ENCODE results near the gene SETBP1.

Gene SETBP1

DNA sequence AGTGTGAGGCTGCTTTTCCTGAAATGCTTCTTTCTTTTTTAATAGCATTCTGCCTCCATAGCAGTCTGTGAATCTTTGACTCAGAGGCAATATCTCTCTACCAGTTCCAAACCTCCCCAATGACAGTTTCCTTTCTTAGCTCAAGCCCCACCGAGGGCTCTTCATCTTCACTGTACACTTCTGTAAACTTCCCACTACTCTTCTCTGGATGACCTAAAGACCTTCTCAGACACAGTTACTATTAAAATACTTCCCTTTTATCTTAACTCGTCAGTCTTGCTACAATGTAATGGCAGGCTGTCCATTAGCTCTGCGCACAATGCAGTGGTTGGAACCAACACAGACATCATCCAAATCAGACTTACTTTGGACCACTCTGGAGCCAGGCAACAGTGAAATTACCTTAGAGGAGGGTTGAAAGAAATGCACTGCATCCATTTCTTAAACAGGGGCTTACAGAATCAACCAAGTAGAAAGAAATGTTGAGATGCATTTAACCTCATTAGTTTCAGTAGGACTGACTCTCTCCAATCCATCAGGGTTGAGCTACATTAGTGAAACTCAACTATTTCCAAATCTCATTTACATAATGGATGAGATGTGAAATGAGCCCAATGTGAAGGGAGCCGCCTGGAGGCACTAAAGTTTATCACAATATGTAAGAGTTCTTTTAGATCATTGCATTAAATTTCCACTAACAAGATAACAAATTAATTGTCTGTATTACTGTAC, 343.8 kb downstream of the SETBP1 start:
- no peak for DNase-seq (ENCODE audit: low read depth in 2 of 2)

DNA sequence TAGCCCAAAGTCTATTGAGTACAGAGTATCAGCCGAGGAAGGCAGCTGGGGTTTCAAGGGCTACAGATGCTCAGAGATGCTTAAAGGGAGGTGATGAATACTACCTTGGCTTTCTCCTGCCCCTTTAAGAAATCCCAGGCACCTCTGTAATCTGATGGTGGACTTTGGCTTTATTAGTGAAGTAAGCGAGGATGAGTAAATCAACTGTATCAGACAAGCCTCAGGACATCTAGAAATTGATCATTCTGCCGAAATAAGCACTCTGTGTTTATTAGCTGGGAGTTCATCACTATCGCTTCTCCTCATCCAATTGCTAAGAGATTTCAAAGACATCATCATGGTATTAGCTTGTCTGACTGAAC, 344.4 kb downstream of the SETBP1 start:
- DNase-seq (ENCODE audit: low read depth in 2 of 2) = no peak

DNA sequence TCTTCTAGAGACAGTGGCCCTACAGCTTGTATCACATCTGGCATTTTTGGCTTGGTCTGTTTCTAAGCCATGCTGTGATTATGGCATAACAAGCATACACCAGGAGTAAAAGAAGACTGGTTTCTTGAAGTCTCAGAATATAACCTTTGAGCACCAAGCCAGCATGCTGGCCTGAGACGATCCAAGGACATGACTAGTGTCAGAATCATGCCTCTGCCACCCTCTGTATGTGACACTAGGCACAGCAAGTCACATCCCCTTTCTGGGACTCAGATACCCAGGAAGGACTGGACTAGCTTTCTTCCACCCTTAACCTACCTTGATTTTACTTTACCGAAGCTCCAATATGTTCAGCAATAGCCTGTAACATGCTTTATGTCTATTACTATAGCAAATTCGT, 345.5 kb downstream of the SETBP1 start:
- DNase-seq (ENCODE audit: low read depth in 2 of 2) = no peak

DNA sequence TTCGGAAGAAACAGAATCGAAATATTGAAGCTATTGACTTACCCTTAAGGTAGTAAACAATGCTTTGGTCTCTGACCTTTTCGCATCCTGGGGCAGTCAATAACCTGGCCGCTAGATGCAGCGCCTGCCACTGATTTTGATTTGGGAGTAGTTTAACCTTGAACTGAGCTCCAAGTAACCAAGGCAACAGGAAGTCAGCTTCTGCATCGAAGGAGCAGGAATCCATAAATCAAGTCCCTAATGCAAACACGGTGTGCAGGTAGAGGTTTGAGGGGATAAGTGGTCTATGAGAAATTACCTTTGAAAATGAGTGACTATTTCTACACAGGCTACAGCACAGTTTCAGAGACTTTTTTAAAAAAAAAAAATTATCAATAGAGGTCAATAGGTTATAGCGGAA, 353.5 kb downstream of the SETBP1 start:
- DNase-seq (ENCODE audit: low read depth in 2 of 2) = no peak

DNA sequence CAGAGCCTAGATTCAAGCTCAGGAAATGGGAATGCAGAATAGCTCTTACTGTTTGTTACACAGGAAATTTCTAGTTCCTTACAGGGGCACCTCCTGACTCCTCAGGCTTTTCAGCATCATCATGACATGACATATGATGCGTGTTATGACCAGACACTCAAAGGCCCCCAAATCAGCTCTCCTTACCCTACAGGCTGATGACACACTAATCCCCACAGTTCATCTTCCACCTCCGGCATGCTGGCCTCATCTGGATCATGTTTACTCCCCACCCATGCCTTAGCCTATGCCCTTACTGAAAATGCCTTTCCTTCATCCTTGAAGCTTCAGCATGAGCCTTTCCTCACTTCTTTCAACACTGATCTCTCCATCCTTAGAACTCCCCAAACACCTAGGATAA, 356.9 kb downstream of the SETBP1 start:
- no peak for DNase-seq (ENCODE audit: low read depth in 2 of 2)

DNA sequence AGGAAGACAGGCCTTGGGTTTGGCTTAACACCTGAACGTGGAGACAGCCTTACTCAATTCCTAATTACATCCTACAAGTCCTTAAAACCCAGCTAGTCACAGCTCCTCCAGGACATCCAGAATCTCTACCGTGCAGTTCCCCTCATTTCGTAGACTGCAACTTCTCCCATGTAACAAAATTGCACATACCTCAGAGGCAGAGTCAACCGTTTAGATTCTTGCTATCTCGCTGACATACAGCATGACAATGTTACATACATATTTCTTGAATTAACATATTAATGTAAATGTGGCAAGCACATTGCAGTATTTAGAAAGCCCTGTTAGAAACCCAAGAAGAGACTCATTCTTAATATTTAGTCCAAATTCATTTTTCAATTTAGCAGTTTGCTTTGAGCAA, 358.7 kb downstream of the SETBP1 start:
- no peak for DNase-seq (ENCODE audit: low read depth in 2 of 2)

DNA sequence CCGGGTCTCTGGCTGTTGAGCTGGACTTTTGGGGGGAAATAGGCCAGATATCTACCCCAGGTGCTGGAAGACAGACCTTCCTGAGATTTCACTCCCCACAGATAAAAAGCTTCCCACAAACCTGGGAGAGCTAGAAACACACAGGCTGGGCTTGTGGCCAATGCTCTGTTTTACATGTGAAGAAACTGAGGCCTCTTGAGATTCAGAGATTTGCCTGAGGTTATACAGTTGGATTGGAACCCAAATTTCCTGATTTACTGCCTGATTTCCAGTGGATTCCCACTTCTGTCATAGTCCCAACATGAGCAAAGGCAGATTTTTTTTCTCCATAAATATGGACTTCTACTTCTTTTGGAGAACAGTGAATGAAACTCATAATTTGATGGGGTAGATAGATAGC, 360.2 kb downstream of the SETBP1 start:
- DNase-seq (ENCODE audit: low read depth in 2 of 2) = no peak

DNA sequence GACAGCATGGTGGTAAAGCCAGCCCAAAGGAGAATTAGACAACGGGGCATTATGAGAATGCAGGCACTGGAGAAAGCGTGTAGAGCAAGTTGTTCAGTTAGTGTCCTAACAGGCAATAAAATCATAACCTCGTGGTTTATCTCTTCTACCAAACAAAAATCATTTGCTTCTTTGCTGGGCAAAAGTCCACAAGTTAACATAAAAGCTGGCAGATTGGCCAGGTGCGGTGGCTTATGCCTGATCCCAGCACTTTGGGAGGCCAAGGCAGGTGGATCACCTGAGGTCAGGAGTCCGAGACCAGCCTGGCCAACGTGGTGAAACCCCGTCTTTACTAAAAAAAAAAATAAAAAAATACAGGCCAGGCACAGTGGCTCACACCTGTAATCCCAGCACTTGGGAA, 364.1 kb downstream of the SETBP1 start:
- no peak for DNase-seq (ENCODE audit: low read depth in 2 of 2)

DNA sequence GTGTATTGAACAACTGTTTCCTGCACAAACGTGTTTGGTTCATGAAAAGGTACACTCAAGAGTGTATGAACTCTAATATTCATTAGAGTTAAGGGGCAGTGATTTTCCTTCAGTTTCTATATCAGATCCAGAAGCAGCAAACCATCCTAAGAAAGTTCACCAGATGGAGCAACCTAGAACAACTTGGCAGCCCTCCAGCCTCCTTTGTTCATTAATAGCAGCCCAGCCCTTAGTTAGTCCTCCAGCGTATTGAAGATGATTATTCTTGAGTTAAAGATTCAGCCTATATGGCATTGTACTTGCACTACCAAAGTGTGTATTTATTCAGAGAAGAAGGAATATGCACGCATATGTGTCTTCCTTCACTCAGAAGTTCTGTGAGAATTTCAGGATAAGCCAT, 365.5 kb downstream of the SETBP1 start:
- DNase-seq (ENCODE audit: low read depth in 2 of 2) = no peak

DNA sequence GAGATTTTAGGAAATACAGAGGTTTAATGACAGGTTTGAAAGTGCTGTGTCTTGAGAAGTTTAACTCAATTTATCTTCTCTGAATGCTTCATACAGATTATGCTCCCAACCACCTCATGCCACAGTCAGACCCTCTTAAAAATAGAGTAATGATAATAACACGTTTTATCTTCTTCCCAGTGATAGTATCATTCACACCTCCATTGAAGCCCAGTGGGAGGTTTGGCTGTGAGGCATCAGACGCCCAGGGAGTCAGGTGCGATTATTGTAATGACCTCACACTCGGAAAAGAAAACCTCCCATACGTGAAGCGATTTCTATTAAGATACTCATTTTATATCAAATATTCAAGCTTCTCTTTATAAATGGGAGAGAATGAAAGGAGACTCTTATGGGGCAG, 366.3 kb downstream of the SETBP1 start:
- no peak for DNase-seq (ENCODE audit: low read depth in 2 of 2)

DNA sequence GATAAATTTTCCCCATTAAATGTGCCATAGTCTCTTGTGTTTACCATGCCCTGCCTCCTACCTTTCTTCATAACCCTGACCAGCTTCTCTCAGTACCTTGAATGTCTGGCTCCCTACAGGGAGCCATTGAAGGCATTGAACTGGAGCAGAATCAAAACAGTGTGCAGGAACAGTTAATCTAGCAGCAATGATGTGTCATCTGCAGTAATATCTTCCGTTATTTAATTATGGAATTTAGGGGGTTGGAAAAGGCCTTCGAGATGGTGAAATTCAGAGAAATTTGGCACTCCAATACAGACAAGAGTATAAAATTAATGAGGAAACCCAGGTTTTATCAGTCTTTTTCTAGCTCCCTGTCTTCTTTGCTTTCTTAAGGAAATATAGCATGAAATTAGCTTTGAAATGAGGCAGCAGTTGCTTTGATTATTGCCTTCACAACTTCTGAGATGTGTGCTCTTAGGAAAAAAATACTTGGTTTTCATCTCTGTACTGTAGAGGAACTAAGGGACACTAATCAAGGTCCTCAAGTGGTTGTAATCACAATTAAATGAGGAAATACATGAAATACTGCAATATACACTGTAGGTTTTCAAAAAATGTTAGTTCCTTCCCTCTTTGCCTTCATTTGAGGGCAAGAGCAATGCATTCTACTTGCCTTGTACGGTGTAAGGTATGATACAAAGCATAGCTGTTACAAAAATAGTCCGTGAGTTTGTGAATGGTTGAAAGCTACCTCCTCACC, 369.1 kb downstream of the SETBP1 start:
- DNase-seq (ENCODE audit: low read depth in 2 of 2) = no peak

DNA sequence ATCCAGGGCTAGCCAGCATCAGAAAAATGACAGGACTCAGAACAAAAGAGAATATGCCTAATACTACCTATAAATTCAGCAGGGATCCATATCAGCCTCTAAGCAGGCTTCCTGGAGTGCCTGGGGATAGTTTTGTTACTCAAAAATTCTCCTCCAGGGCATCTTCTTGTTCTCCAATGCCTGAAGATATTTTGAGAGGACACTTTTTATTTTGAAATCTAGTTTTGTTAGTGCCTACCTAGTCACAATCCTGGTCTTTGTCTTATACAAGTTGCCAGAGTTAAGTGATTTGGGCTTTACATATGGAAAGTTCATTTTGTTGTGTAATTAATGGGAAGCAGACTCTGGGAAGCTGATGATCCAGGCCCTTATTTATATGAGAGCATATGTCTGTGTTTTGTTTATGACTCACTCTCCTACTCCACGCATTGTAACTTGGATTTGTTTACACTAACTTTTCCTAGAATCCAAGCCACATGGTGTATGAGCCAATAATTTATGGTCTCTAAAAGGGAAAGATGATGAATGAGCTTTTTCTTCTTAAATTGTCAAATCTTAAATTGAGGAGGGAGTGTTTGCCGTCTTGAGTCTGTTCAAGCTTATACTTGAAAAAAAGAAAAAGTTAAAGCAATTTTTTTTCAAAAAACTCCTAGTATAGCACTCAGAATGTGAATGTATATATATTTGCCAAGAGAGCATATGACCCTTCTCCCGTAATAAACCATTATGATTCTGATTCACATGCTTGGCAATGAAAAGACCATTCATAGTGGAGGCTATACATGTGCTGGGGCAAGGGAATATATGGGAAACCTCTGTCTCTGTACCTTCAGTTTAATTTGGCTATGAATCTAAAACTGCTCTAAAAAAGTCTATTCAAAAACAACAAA, 370.3 kb downstream of the SETBP1 start:
- DNase-seq (ENCODE audit: low read depth in 2 of 2) = no peak

DNA sequence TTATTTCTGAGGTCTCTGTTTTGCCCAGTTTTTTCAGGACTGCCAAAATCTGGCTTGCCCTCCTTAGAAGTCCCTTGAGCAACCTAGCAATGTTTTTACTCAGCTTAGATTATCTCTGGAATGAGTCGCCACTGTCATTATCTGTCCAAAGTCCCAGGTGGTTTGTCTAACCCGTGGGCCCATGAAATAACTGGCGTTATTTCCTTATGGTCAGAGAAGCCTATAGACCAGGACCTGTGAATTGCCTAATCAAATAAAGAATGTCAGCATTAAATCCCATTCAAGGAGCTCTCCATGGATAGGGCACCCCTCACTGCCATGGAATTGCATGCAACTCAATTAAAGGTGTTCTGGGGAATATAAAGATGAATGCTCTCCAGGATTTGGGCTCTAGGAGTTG, 373.9 kb downstream of the SETBP1 start:
- DNase-seq (ENCODE audit: low read depth in 2 of 2) = no peak

DNA sequence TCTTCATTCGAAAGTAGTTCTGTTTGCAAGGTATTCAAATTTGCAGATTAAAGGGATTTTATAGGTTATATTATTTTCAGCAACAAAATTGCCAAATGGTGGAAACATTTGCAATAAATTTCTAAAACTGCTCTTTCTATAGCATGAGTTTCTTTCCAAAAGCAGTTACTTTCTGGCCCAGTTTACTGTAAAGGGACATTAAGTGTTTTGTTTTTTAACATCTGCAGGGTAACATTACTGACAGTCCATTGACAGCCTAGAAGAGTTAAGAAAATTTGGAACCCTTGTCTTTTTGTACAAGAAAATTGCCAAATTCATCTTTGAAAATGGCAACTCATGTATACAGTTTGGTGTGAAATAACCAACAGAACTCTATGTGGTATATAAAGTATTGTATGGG, 375.1 kb downstream of the SETBP1 start:
- DNase-seq (ENCODE audit: low read depth in 2 of 2) = no peak

DNA sequence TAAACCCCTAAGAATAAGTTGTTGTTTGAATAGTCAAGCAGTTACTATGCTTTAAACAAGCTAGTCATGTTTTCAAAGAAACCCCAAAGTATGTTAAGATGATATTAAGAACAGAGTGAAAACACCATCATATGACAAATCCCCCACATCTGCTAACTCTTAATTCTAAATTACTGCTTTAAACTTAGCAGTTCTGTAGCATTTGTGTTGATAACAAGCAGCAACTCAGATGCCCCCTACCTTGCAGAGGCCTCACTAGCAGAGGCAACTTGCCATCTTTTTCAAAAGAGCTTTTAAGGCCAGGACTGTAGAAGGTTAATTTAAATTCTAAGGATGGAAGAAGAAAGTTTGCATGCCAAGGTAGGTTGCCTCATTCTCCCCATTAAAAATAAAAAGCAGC, 376.2 kb downstream of the SETBP1 start:
- no peak for DNase-seq (ENCODE audit: low read depth in 2 of 2)

DNA sequence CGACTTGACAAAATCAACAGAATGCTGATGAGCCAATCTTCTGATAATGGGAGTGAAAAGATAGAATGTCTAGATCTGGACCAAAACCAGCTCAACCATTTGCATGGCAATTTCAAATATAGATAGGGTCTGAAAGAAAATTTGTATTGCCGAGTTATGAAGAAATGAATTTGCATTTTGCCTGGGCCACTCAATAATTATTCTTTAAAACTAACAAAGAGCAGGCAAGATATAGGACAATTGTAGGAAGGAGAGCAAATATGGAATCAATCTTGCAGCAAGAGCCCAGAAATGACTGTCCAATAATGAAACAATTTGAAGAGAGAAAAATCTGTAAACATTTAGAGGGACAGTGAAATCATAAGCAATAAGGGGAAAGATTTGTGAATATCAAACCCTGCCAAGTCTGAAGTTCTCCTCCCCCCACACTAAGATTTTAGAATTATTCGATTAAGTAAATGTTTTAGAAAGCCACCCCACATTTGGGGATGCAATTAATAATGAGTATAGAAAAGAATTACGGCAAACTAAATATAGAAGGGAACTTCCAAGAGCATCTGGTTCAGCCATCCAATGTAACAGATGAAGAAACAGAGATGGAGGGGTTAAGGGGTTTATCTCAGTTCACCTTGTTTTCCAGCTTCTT, 377.4 kb downstream of the SETBP1 start:
- DNase-seq (ENCODE audit: low read depth in 2 of 2) = no peak

DNA sequence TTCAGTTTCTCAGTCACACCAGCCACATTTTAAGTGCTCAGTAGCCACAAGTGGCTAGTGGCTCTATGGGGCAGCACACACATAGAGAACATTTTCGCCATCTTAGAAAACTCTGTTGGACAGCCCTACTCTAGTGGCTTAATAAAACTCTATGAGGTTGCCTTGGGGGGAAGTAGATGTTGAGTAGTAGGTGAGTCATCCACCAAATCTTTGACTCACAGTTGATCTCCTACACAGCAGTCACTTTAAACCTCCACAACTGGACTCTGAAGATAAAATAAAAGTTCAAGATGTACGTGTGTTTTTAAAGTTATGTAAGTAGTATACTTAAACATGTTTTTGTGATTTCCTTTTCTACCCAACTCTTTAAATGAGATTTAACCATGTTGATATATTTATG, 379.0 kb downstream of the SETBP1 start:
- no peak for DNase-seq (ENCODE audit: low read depth in 2 of 2)

DNA sequence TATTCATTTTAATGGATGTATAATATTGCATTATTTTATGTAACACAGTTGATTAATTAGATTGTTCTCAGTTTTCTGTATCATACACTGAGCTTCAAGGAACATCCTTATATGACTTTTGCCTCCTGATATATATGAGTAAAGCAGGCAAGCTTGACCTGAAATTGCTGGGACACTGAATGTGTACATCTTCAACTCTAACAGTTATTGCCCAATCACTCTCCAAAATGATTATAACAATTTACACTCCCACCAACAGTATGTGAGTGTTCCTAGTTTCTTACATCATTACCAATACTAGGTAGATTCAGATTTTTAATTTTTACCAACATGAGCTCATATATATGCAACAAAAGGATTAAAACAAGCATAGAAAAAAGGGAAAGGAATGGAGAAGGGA, 379.4 kb downstream of the SETBP1 start:
- no peak for DNase-seq (ENCODE audit: low read depth in 2 of 2)

DNA sequence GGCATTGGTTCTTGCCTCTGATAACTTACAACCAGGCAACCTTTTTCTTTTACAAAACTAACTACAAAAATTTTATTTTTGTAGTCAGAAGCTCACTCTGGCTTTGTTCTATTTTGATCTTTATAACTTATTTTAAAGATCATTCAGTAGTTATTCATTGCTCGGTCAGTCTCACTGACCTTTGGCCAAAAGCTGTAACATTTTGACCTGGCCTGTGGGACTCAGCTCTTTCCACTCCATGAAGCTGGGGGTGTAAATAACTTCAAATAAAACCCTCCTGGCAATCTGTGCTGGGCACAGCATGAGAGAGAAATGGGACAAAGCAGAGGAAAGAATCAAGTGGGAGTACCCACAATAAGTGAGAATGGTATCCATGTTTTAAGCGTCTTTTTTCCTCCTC, 380.7 kb downstream of the SETBP1 start:
- DNase-seq (ENCODE audit: low read depth in 2 of 2) = no peak

DNA sequence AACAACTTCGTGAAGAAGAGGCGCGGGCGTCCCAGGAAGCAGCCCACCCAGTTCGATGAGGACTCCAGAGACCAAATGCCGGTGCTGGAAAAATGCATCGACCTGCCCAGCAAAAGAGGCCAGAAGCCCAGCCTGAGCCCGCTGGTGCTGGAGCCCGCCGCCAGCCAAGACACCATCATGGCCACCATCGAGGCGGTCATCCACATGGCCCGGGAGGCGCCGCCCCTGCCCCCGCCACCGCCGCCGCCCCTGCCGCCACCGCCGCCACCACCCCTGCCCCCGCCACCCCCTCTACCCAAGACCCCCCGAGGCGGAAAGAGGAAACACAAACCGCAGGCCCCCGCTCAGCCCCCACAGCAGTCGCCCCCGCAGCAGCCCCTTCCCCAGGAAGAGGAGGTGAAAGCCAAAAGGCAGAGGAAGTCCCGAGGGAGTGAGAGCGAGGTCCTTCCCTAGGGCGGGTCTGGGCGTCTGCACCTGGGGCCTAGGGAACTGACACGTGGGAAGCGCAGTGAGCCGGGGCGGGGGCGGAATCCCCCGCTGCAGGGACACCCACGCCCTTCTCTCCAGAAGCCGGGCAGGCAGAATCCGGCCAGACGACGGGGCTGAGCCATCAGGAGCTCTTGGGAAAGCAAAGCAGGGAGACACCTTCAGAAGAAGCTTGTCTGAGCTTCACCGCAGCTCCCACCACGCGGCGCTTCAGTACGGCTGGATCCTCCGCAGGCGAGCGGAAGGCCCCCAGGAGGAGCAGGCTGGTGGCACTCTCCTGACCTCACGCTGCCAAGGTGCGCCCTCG, 382.8 kb downstream of the SETBP1 start:
- DNase-seq (ENCODE audit: low read depth in 2 of 2) = no peak

DNA sequence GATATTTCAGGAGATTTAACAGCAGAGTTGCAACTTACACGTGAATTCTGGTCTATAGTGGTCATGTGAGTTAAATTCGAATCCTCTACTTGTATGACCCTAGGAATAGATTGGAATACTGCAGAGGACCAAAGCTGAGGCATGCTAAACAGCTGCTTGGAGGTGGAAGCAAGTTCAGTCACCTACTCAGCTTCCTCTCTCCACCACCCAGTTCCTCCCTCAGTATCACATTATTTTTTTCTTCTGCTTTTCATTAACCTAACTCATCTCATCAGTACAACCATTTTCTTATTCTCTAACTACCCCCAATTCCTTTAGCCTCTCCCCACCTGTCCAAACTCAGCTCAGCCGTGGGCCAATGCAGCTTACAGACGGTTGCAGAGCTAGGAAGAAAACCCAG, 385.5 kb downstream of the SETBP1 start:
- no peak for DNase-seq (ENCODE audit: low read depth in 2 of 2)

Measured in stimulated activated CD4-positive, alpha-beta T cell treated with anti-CD3 and anti-CD28 coated beads, Interleukin-4, amount 100 ng/mL, for 48 hours (primary cell).